H1 (cell line): Measurements from ENCODE around the gene ADGRB2. TPM values are rescaled to one million over a fixed set of nuclear protein-coding genes. Genes with fewer than 3 reads are reported as not detected.

Experiments used
- ASH2L ChIP-seq: fragments of 200-600, 300-600 bp; sonication (generic); IDR thresholded peaks from one replicate; pipeline ENCODE4 v1.7.1; 2017; ENCODE audit warnings: low read length
- ATF2 ChIP-seq: IDR thresholded peaks from 2 replicates; pipeline ENCODE4 v1.6.1; 2012; ENCODE audit warnings: low read length, inconsistent platforms
- ATF3 ChIP-seq: IDR thresholded peaks from 2 replicates; pipeline ENCODE4 v1.6.1; 2011; ENCODE audit warnings: low read depth, mild to moderate bottlenecking, low read length; ENCODE audit not compliant: insufficient read depth
- CHD7 ChIP-seq: fragments of 300-600 bp; sonication (generic); IDR thresholded peaks from 2 replicates; pipeline ENCODE4 v1.7.1; 2012; ENCODE audit warnings: low read length, moderate library complexity, mild to moderate bottlenecking, inconsistent platforms; ENCODE audit not compliant: insufficient replicate concordance
- HDAC2 ChIP-seq, 2 experiments: fragments of 300-600 bp in 1 of 2; sonication (generic) in 1 of 2; IDR thresholded peaks; 2 replicates each; pipeline ENCODE4 v1.6.1; 2011 to 2012; ENCODE audit warnings: low read depth in 2 of 2, low read length in 2 of 2, mild to moderate bottlenecking in 2 of 2, moderate library complexity in 2 of 2, borderline replicate concordance in 1 of 2, inconsistent platforms in 1 of 2
- KDM1A ChIP-seq: fragments of 200-600, 300-600 bp; sonication (generic); IDR thresholded peaks from 2 replicates; pipeline ENCODE4 v1.7.1; 2016; ENCODE audit warnings: mild to moderate bottlenecking, low read length, borderline replicate concordance
- polyA plus RNA-seq, 7 experiments: library from polyadenylated mRNA; depleted of rRNA in 3 of 7; stranded (reverse) in 5 of 7; unstranded in 2 of 7; fragments of >200 nt in 5 of 7; fragments of 200-250 nt in 2 of 7; gene quantifications; 1 replicate in 5 of 7; 2 replicates in 1 of 7; 4 replicates in 1 of 7; pipeline versions ENCODE4 v1.2.1 to v1.2.3, GENCODE V29; 2011 to 2013; ENCODE audit warnings: missing spikeins in 2 of 7, mixed read lengths in 2 of 7
- total RNA-seq: library from RNA; stranded (reverse); fragmentation: NEBNext Ultra II Directional; extraction: Animal tissue kit (Norgen Biotek cat#: 25700); gene quantifications from 2 replicates; pipeline ENCODE4 v1.2.1, GENCODE V29; 2021

ADGRB2 gene
- total and polyA plus RNA-seq, 2 of the 8 experiments (the other 6 are each of a cell fraction or from before 2014, with no cell fraction given) = 15.6 to 26.2 TPM

GRCh38 chr1:31781138-31781755 is 17.1 kb upstream of the ADGRB2 start (continued):
- TF ChIP-seq CHD7 = no peak
- no peak for TF ChIP-seq ASH2L
- no peak for TF ChIP-seq KDM1A
- TF ChIP-seq ATF2 = no peak
- TF ChIP-seq HDAC2 (IDR thresholded peaks at IDR 0.05; ENCODE audit: borderline replicate concordance in 1 of 2, low read depth in 2 of 2, low read length in 2 of 2) = no peak
- TF ChIP-seq ATF3 = no peak
- TF ChIP-seq, all 59 proteins: peak for 0
